HG03354 (cell line): Measurements from ENCODE around the gene LTBP3.
A peak's percentile ranks its signal among the peaks of the same experiment; 100 is the strongest.
"Not testable (repeated sequence)": the region's sequence is repeated elsewhere in the genome, so short reads cannot be mapped to it uniquely, and the experiment has no call there.

Experiments used
- ATAC-seq: cut with Tn5 transposase; IDR thresholded peaks from one replicate; pipeline ENCODE4 v1.9.1; 2021; ENCODE audit warnings: mild to moderate bottlenecking; ENCODE audit not compliant: unreplicated experiment, poor library complexity, severe bottlenecking

The LTBP3 gene

DNA sequence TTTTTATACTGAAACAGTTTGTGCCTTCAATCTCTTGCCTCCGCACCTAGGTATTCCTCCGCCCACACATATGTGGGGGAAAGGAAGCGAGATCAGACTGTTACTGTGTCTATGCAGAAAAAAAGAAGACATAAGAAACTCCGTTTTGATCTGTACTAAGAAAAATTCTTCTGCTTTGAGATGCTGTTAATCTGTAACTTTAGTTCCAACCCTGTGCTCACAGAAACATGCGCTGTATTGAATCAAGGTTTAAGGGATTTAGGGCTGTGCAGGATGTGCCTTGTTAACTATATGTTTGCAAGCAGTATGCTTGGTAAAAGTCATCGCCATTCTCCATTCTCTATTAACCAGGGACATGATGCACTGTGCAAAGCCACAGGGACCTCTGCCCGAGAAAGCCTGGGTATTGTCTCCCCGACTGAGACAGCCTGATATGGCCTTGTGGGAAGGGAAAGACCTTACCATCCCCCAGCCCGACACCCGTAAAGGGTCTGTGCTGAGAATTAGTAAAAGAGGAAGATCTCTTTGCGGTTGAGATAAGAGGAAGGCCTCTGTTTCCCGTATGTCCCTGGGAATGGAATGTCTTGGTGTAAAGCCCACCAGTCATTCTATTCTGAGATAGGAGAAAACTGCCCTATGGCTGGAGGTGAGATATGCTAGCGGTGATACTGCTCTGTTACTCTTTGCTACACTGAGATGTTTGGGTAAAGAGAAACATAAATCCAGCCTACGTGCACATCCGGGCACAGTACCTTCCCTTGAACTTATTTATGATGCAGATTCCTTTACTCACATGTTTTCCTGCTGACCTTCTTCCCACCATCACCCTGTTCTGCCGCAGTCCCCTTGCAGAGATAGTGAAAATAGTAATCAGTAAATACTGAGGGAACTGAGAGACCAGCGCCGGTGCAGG is 35.2 kb downstream of the LTBP3 start:
- ATAC-seq, result not testable (repeated sequence)

DNA sequence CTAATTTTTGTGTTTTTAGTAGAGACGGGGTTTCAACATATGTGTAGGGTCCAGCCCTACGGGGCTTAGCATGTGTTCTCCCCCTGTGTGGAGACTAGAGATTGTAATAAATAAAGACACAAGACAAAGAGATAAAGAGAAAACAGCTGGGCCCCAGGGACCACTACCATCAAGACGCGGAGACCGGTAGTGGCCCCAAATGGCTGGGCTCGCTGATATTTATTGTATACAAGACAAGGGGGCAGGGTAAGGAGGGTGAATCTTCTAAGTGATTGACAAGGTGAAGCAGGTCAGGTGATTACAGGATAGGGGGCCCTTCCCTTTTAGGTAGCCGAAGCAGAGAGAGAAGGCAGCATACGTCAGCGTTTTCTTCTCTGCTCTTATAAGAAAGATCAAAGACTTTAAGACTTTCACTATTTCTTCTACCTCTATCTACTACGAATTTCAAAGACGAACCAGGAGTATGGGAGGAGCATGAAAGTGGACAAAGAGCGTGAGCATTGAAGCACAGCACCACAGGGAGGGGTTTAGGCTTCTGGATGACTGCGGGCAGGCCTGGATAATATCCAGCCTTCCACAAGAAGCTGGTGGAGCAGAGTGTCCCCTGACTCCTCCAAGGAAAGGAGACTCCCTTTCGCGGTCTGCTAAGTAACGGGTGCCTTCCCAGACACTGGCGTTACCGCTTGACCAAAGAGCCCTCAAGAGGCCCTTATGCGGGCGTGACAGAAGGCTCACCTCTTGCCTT is 36.2 kb downstream of the LTBP3 start:
- ATAC-seq, result not testable (repeated sequence)

DNA sequence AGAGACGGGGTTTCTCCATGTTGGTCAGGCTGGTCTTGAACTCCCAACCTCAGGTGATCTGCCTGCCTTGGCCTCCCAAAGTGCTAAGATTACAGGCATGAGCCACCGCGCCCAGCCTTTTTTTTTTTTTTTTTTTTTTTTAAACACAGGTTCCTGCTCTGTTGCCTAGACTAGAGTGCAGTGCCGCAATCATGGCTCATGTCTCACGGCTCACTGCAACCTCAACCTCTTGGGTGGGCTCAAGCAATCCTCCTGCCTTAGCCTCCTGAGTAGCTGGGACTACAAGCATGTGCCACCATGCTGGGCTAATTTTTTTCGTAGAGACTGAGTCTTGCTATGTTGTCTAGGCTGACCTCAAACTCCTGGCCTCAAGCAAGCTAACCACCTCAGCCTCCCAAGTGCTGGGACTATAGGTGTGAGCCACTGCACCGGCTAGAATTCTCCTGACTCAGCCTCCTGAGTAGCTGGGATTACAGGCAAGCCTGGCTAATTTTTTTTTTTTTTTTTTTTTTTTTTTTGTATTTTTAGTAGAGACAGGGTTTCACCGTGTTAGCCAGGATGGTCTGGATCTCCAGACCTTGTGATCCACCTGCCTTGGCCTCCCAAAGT is 39.1 kb downstream of the LTBP3 start:
- ATAC-seq, result not testable (repeated sequence)

DNA sequence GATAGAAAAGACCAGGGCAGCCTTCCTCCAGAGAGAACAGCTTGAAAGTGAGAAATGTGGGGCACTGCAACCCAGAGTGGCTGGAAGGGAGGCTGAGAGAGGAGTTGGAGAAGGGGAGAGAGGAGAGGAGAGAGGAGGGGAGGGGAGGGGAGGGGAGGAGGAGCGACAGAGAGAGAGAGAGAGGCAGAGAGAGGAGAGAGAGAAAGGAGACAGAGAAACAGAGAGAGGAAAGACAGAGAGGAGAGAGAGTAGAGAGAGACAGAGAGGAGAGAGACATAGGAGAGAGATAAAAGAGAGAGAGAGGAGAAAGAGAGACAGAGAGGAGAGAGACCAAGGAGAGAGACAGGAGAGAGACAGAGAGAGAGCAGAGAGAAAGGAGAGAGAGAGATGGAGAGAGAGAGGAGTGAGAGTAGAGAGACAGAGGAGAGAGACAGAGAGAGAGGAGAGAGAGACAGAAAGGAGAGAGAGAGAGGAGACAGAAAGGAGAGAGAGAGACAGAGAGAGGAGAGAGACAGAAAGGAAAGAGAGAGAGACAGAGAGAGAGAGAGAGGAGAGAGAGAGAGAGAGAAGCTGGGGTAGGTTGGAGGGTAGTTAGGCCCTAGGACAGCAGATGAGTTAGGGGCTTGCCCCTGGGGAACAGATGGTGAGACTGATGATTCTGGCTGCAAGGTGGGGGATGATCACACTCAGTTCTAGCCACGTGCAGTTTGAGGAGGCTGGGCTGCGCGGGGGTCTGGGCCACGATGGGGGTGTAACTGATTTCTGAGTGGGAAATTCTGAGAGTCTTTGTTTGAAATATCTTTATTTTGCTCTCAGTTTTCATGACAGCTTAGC is 41.8 kb downstream of the LTBP3 start:
- no peak for ATAC-seq

DNA sequence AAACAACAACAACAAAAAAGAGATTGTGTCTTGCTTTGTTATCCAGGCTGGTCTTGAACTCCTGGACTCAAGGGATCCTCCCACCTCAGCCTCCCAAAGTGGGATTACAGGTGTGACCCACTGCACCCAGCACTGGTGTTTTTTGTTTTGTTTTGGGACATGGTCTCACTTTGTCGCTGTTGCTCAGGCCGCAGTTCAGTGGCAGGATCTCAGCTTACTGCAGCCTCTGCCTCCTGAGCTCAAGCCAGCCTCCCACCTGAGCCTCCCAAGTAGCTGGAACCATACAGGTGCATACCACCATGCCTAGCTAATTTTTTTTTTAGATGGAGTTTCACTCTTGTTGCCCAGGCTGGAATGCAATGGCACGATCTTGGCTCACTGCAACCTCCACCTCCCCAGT is 45.8 kb downstream of the LTBP3 start:
- ATAC-seq, result not testable (repeated sequence)

DNA sequence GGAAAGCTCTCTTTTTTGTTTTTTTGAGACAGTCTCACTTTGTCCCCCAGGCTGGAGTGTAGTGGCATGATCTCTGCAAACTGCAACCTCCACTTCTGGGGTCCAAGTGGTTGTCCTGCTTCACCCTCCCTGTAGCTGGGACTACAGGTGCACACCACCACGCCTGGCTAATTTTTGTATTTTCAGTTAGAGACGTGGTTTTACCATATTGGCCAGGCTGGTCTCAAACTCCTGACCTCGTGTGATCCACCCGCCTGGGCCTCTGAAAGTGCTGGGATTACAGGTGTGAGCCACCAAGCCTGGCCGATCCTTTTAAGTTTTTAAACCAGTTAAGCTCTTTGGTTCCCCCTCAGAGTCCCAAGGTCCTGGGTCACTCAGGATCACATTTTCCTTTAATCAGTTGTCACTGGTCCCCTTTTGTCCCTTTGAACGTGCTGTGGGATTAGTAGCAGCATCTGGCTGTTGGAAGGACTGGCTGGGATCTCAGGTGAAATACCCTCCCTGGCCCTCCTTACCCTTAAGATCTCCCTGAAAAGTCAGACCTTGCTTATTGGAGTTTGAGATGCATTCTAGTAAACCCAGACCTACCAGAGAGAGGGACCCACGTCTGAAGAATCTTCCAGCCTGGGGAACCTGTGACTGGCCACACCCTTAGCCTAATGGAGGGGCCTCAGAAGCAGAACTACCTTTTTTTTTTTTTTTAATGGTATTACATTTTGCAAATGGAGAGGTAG is 51.2 kb downstream of the LTBP3 start:
- ATAC-seq, result peak; percentile 39

DNA sequence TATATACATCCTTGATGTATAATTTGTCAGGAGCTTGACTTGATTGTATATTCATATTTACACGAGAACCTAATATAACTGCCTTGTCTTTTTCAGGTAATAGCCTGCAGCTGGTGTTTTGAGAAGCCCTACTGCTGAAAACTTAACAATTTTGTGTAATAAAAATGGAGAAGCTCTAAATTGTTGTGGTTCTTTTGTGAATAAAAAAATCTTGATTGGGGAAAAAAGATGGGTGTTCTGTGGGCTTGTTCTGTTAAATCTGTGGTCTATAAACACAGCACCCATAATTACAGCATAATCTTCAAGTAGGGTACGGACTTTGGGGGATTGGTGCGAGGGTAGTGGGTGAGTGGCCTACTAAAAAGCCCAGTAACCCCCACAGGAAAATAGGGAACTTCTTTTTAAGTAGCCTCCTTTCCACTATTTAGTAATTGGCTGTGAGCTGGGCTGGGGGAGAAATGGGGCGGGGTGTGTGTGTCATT is 51.8 kb downstream of the LTBP3 start:
- no peak for ATAC-seq

DNA sequence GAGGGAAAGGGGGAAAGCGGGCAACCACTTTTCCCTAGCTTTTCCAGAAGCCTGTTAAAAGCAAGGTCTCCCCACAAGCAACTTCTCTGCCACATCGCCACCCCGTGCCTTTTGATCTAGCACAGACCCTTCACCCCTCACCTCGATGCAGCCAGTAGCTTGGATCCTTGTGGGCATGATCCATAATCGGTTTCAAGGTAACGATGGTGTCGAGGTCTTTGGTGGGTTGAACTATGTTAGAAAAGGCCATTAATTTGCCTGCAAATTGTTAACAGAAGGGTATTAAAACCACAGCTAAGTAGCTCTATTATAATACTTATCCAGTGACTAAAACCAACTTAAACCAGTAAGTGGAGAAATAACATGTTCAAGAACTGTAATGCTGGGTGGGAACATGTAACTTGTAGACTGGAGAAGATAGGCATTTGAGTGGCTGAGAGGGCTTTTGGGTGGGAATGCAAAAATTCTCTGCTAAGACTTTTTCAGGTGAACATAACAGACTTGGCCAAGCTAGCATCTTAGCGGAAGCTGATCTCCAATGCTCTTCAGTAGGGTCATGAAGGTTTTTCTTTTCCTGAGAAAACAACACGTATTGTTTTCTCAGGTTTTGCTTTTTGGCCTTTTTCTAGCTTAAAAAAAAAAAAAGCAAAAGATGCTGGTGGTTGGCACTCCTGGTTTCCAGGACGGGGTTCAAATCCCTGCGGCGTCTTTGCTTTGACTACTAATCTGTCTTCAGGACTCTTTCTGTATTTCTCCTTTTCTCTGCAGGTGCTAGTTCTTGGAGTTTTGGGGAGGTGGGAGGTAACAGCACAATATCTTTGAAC is 52.5 kb downstream of the LTBP3 start:
- no peak for ATAC-seq

DNA sequence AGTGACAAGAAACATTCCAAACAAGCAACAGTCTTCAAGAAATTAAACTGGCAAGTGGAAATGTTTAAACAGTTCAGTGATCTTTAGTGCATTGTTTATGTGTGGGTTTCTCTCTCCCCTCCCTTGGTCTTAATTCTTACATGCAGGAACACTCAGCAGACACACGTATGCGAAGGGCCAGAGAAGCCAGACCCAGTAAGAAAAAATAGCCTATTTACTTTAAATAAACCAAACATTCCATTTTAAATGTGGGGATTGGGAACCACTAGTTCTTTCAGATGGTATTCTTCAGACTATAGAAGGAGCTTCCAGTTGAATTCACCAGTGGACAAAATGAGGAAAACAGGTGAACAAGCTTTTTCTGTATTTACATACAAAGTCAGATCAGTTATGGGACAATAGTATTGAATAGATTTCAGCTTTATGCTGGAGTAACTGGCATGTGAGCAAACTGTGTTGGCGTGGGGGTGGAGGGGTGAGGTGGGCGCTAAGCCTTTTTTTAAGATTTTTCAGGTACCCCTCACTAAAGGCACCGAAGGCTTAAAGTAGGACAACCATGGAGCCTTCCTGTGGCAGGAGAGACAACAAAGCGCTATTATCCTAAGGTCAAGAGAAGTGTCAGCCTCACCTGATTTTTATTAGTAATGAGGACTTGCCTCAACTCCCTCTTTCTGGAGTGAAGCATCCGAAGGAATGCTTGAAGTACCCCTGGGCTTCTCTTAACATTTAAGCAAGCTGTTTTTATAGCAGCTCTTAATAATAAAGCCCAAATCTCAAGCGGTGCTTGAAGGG is 53.3 kb downstream of the LTBP3 start:
- no peak for ATAC-seq

DNA sequence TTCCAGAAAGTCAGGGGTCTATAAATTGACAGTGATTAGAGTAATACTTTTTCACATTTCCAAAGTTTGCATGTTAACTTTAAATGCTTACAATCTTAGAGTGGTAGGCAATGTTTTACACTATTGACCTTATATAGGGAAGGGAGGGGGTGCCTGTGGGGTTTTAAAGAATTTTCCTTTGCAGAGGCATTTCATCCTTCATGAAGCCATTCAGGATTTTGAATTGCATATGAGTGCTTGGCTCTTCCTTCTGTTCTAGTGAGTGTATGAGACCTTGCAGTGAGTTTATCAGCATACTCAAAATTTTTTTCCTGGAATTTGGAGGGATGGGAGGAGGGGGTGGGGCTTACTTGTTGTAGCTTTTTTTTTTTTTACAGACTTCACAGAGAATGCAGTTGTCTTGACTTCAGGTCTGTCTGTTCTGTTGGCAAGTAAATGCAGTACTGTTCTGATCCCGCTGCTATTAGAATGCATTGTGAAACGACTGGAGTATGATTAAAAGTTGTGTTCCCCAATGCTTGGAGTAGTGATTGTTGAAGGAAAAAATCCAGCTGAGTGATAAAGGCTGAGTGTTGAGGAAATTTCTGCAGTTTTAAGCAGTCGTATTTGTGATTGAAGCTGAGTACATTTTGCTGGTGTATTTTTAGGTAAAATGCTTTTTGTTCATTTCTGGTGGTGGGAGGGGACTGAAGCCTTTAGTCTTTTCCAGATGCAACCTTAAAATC is 54.0 kb downstream of the LTBP3 start:
- no peak for ATAC-seq

DNA sequence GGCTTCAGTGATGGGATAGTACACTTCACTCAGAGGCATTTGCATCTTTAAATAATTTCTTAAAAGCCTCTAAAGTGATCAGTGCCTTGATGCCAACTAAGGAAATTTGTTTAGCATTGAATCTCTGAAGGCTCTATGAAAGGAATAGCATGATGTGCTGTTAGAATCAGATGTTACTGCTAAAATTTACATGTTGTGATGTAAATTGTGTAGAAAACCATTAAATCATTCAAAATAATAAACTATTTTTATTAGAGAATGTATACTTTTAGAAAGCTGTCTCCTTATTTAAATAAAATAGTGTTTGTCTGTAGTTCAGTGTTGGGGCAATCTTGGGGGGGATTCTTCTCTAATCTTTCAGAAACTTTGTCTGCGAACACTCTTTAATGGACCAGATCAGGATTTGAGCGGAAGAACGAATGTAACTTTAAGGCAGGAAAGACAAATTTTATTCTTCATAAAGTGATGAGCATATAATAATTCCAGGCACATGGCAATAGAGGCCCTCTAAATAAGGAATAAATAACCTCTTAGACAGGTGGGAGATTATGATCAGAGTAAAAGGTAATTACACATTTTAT is 54.7 kb downstream of the LTBP3 start:
- ATAC-seq, result no peak

DNA sequence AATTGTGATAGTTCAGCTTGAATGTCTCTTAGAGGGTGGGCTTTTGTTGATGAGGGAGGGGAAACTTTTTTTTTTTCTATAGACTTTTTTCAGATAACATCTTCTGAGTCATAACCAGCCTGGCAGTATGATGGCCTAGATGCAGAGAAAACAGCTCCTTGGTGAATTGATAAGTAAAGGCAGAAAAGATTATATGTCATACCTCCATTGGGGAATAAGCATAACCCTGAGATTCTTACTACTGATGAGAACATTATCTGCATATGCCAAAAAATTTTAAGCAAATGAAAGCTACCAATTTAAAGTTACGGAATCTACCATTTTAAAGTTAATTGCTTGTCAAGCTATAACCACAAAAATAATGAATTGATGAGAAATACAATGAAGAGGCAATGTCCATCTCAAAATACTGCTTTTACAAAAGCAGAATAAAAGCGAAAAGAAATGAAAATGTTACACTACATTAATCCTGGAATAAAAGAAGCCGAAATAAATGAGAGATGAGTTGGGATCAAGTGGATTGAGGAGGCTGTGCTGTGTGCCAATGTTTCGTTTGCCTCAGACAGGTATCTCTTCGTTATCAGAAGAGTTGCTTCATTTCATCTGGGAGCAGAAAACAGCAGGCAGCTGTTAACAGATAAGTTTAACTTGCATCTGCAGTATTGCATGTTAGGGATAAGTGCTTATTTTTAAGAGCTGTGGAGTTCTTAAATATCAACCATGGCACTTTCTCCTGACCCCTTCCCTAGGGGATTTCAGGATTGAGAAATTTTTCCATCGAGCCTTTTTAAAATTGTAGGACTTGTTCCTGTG is 55.4 kb downstream of the LTBP3 start:
- ATAC-seq, result no peak

DNA sequence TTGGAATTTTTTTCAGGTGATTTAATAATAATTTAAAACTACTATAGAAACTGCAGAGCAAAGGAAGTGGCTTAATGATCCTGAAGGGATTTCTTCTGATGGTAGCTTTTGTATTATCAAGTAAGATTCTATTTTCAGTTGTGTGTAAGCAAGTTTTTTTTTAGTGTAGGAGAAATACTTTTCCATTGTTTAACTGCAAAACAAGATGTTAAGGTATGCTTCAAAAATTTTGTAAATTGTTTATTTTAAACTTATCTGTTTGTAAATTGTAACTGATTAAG is 55.9 kb downstream of the LTBP3 start:
- ATAC-seq, result no peak

DNA sequence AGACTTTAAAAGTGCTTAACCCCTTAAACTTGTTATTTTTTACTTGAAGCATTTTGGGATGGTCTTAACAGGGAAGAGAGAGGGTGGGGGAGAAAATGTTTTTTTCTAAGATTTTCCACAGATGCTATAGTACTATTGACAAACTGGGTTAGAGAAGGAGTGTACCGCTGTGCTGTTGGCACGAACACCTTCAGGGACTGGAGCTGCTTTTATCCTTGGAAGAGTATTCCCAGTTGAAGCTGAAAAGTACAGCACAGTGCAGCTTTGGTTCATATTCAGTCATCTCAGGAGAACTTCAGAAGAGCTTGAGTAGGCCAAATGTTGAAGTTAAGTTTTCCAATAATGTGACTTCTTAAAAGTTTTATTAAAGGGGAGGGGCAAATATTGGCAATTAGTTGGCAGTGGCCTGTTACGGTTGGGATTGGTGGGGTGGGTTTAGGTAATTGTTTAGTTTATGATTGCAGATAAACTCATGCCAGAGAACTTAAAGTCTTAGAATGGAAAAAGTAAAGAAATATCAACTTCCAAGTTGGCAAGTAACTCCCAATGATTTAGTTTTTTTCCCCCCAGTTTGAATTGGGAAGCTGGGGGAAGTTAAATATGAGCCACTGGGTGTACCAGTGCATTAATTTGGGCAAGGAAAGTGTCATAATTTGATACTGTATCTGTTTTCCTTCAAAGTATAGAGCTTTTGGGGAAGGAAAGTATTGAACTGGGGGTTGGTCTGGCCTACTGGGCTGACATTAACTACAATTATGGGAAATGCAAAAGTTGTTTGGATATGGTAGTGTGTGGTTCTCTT is 56.5 kb downstream of the LTBP3 start:
- no peak for ATAC-seq

DNA sequence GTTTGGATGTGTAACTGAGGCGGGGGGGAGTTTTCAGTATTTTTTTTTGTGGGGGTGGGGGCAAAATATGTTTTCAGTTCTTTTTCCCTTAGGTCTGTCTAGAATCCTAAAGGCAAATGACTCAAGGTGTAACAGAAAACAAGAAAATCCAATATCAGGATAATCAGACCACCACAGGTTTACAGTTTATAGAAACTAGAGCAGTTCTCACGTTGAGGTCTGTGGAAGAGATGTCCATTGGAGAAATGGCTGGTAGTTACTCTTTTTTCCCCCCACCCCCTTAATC is 57.0 kb downstream of the LTBP3 start:
- ATAC-seq, result no peak
